GM12865 (cell line): ENCODE data around the gene ARHGEF17.

Source experiments
- DNase-seq: peaks from one replicate; pipeline ENCODE4 v3.0.0; 2010; ENCODE audit warnings: low read depth
- H3K4me3 ChIP-seq: 2 replicates; pipeline ENCODE4 v1.5.1; 2011; ENCODE audit warnings: mild to moderate bottlenecking, low read depth, low read length, control low read depth
- TF ChIP-seq, protein P1 (sequence below): IDR thresholded peaks from 2 replicates; pipeline ENCODE4 v1.5.1; 2011; ENCODE audit warnings: low read length, control low read depth, low read depth, inconsistent platforms; ENCODE audit not compliant: insufficient read depth; ENCODE audit errors: missing control alignments

The ARHGEF17 gene

DNA sequence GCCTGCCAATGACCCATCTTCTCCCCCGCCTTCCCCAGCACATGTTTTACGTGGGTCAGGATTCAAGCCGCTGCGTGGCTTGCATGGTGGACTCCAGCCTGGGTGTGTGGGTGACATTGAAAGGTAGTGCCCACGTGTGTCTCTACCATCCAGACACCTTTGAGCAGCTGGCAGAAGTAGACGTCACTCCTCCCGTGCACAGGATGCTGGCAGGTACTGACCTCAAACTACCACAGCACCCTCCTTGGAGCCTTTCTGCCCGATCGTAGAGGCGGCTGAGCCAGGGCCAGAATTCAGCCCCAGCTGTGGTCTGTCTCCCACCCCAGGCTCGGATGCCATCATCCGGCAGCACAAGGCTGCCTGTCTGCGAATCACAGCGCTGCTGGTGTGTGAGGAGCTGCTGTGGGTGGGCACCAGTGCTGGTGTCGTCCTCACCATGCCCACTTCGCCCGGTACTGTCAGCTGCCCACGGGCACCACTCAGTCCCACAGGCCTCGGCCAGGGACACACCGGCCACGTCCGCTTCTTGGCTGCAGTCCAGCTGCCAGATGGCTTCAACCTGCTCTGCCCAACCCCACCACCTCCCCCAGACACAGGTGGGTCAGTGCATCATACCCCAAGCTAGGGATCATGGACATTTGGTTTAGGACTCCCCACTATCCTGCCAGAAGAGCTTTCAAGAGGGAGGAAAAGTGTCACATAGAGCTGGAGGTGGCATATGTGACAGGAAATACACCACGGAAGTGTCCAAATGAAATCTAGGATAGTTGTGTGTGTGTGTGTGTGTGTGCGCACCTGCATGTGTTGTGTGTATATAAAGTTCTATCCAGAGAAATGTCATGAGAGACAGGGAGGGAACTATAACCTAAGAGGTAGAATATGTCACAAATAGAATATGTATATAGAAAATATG is 57.5 kb downstream of the ARHGEF17 start:
- DNase-seq: no peak
- TF ChIP-seq, protein P1, sequence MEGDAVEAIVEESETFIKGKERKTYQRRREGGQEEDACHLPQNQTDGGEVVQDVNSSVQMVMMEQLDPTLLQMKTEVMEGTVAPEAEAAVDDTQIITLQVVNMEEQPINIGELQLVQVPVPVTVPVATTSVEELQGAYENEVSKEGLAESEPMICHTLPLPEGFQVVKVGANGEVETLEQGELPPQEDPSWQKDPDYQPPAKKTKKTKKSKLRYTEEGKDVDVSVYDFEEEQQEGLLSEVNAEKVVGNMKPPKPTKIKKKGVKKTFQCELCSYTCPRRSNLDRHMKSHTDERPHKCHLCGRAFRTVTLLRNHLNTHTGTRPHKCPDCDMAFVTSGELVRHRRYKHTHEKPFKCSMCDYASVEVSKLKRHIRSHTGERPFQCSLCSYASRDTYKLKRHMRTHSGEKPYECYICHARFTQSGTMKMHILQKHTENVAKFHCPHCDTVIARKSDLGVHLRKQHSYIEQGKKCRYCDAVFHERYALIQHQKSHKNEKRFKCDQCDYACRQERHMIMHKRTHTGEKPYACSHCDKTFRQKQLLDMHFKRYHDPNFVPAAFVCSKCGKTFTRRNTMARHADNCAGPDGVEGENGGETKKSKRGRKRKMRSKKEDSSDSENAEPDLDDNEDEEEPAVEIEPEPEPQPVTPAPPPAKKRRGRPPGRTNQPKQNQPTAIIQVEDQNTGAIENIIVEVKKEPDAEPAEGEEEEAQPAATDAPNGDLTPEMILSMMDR: no peak
- no peak overlapping the region for H3K4me3 ChIP-seq

DNA sequence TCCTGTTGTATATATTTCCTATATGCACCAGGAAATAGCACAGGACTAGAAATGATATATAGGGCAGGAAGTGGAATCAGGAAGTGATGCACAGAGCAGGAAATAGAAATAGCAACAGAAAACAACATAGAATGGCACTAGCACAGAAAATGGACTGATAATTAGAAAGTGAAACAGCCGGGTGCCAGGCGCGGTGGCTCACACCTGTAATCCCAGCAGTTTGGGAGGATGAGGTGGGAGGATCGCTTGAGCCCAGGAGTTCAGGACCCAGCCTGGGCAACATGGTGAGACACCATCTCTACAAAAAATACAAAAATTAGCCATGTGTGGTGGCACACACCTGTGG is 58.2 kb downstream of the ARHGEF17 start:
- TF ChIP-seq, protein P1: no peak
- no peak overlapping the region for H3K4me3 ChIP-seq
- no peak for DNase-seq

DNA sequence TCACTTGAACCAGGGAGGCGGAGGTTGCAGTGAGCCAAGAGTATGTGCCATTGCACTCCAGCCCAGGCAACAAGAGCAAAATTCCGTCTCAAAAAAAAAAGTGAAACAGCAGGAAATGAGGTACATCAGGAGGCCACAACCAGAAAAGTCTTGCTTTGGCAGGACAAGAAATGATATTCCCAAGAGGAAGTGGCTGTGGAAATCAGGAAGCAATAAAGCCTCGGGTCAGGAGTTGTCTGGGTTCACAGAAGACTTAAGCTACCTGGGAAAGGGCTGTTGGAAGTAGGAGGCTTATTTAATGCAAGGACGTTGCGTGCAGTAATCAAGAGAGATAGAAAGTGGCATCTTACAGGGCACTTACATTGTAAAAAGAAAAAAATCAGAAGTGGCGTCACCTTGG is 58.9 kb downstream of the ARHGEF17 start:
- DNase-seq: no peak
- H3K4me3 ChIP-seq: no peak overlapping the region
- TF ChIP-seq, protein P1: no peak

DNA sequence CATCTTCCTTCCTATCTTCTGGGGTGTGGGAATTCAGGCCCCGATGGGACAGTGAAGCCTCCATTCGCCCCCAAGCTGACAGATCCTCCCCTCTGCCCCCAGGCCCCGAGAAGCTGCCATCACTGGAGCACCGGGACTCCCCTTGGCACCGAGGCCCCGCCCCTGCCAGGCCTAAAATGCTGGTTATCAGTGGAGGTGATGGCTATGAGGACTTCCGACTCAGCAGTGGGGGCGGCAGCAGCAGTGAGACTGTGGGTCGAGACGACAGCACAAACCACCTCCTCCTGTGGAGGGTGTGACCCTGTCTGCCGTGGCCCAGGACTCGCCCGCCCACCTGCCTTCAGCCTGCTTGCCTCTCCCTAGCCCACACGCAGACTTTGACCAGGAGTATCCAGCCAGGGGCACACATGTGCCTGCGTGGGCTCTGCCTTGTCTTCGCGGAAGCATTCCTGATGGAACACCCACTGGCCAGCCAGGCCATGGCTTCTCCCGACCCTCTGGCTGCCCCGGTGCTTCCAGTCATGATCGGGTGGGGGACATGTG is 59.5 kb downstream of the ARHGEF17 start:
- H3K4me3 ChIP-seq: no peak overlapping the region
- TF ChIP-seq, protein P1: no peak
- no peak for DNase-seq

DNA sequence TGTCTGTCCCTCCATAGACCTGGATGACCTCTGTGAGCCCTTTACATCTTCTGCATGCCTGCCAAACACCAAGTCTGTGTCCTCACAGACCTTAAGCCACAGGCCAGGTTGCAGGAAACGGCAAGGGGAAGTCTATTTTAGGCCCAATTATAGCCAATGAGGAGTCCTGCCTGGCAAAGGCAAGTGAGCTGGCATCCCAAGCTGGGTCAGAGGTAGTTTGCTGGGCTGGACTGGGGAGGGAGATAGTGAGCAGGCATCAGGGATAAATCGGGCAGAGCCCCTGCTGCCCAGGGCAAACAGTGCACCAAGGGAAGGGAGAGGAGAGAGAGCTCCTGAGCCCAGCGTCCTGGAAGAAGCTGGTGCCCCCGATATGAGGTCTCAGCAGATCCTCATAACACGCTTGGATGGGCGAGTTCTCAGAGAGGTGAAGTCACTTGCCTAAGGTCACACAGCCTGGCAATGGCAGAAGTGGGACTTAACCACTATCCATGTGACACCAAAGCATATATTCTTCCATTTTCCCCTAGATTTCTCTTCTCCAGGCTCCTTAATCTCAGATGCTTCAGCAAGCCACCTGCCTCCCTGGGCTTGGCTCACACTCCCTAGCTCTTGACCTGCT is 64.4 kb downstream of the ARHGEF17 start:
- peak; percentile 37 for DNase-seq
- TF ChIP-seq, protein P1: peak; percentile 20
- no peak overlapping the region for H3K4me3 ChIP-seq

DNA sequence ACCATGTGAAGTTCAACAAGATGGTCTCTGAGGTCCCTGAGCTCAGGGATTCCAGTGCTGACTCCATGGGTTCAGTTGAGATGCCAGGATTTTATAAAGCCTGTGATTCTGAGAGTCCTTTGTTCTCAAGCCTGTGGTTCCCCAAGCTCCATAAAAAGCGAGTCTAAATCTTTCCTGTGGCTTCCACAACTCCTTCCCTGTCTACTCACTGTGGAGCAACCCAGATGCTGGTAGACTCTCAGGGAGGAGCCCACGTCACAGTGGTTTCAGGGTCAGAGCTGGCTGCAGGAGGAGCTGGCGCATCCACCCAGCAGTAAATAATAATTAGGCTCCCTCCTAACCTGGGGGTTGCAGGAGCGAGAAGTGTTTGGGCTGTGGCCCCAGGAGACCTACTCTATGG is 66.1 kb downstream of the ARHGEF17 start:
- TF ChIP-seq, protein P1: no peak
- DNase-seq: no peak
- H3K4me3 ChIP-seq: no peak overlapping the region
